HepG2 (cell line): Measurements from ENCODE around the gene PTPRH. TPM values are rescaled to one million over a fixed set of nuclear protein-coding genes. Genes with fewer than 3 reads are reported as not detected.
A peak's percentile ranks its signal among the peaks of the same experiment; 100 is the strongest.

Source experiments
- BORCS8-MEF2B ChIP-seq: sonication (generic); formaldehyde crosslinking; IDR thresholded peaks from 2 replicates; pipeline ENCODE4 v1.8.0; 2022; ENCODE audit warnings: mild to moderate bottlenecking, missing genetic modification reagents
- CENPT ChIP-seq: sonication (generic); formaldehyde crosslinking; IDR thresholded peaks from 2 replicates; pipeline ENCODE4 v1.8.0; 2022; ENCODE audit warnings: low read depth, mild to moderate bottlenecking, moderate library complexity, missing genetic modification reagents
- ELF4 ChIP-seq: sonication (generic); formaldehyde crosslinking; IDR thresholded peaks from 2 replicates; pipeline ENCODE4 v1.5.0; 2020; ENCODE audit warnings: missing genetic modification reagents, mild to moderate bottlenecking, moderate library complexity, borderline replicate concordance
- FOXM1 ChIP-seq: sonication (generic); formaldehyde crosslinking; IDR thresholded peaks from 2 replicates; pipeline ENCODE4 v1.5.0; 2020; ENCODE audit warnings: missing genetic modification reagents
- HCFC1 ChIP-seq: fragments of 150-350 bp; IDR thresholded peaks from 2 replicates; pipeline ENCODE4 v1.6.1; 2014; ENCODE audit warnings: low read depth, low read length
- HNRNPLL ChIP-seq: fragments of 200-400 bp; formaldehyde crosslinking; IDR thresholded peaks from 2 replicates; pipeline ENCODE4 v1.6.1; 2017; ENCODE audit warnings: mild to moderate bottlenecking, low read depth, low read length; ENCODE audit not compliant: poor library complexity, severe bottlenecking
- JARID2 ChIP-seq: sonication (generic); formaldehyde crosslinking; IDR thresholded peaks from 2 replicates; pipeline ENCODE4 v1.8.1; 2023; ENCODE audit warnings: missing genetic modification reagents, inconsistent platforms; ENCODE audit not compliant: insufficient replicate concordance
- KDM2A ChIP-seq: sonication (generic); formaldehyde crosslinking; IDR thresholded peaks from 2 replicates; pipeline ENCODE4 v1.4.0; 2020; ENCODE audit warnings: low read depth, missing genetic modification reagents, borderline replicate concordance
- KDM6A ChIP-seq: IDR thresholded peaks from 2 replicates; pipeline ENCODE4 v1.6.1; 2016; ENCODE audit warnings: low read depth
- MTA1 ChIP-seq: sonication (generic); formaldehyde crosslinking; IDR thresholded peaks from 2 replicates; pipeline ENCODE4 v1.4.0; 2020; ENCODE audit warnings: missing genetic modification reagents, mild to moderate bottlenecking, borderline replicate concordance
- NFE2 ChIP-seq: sonication (generic); formaldehyde crosslinking; IDR thresholded peaks from 2 replicates; pipeline ENCODE4 v1.4.0; 2020; ENCODE audit warnings: missing genetic modification reagents
- SMARCE1 ChIP-seq: fragments of 450-650 bp; IDR thresholded peaks from 2 replicates; pipeline ENCODE4 v1.6.1; 2017; ENCODE audit warnings: borderline replicate concordance
- SNAI1 ChIP-seq: sonication (generic); formaldehyde crosslinking; IDR thresholded peaks from 2 replicates; pipeline ENCODE4 v1.5.0; 2020; ENCODE audit warnings: mild to moderate bottlenecking, missing genetic modification reagents, borderline replicate concordance
- SRF ChIP-seq: IDR thresholded peaks from 2 replicates; pipeline ENCODE4 v1.6.1; 2011; ENCODE audit warnings: mild to moderate bottlenecking, low read depth, low read length, moderate library complexity
- TERF1 ChIP-seq: sonication (generic); formaldehyde crosslinking; IDR thresholded peaks from 2 replicates; pipeline ENCODE4 v1.8.0; 2022; ENCODE audit warnings: mild to moderate bottlenecking, missing genetic modification reagents, moderate library complexity
- ZBTB7B ChIP-seq: sonication (generic); formaldehyde crosslinking; IDR thresholded peaks from 2 replicates; pipeline ENCODE4 v1.4.0; 2020; ENCODE audit warnings: missing genetic modification reagents
- ZEB1 ChIP-seq: IDR thresholded peaks from 2 replicates; pipeline ENCODE4 v1.6.1; 2012; ENCODE audit warnings: mild to moderate bottlenecking, low read depth, inconsistent platforms; ENCODE audit not compliant: insufficient replicate concordance
- ZKSCAN1 ChIP-seq: fragments of 150-350 bp; IDR thresholded peaks from 2 replicates; pipeline ENCODE4 v1.6.1; 2014; ENCODE audit warnings: low read length
- ZNF143 ChIP-seq: sonication (generic); formaldehyde crosslinking; IDR thresholded peaks from 2 replicates; pipeline ENCODE4 v1.4.0; 2020; ENCODE audit warnings: missing genetic modification reagents
- ZNF180 ChIP-seq: sonication (generic); formaldehyde crosslinking; IDR thresholded peaks from 2 replicates; pipeline ENCODE4 v1.4.0; 2020; ENCODE audit warnings: low read depth, missing genetic modification reagents, borderline replicate concordance
- ZNF3 ChIP-seq: IDR thresholded peaks from 2 replicates; pipeline ENCODE4 v1.7.0; 2017; ENCODE audit warnings: inconsistent platforms
- ZNF432 ChIP-seq: sonication (generic); formaldehyde crosslinking; IDR thresholded peaks from 2 replicates; pipeline ENCODE4 v1.5.0; 2020; ENCODE audit warnings: missing genetic modification reagents, mild to moderate bottlenecking, borderline replicate concordance
- ZNF468 ChIP-seq: sonication (generic); formaldehyde crosslinking; IDR thresholded peaks from 2 replicates; pipeline ENCODE4 v1.8.0; 2022; ENCODE audit warnings: mild to moderate bottlenecking, moderate library complexity, missing genetic modification reagents
- ZNF629 ChIP-seq: sonication (generic); formaldehyde crosslinking; conservative IDR thresholded peaks from 2 replicates; pipeline ENCODE4 v1.5.0; 2020; ENCODE audit warnings: missing genetic modification reagents
- ZNF776 ChIP-seq: sonication (generic); formaldehyde crosslinking; IDR thresholded peaks from 2 replicates; pipeline ENCODE4 v1.4.0; 2020; ENCODE audit warnings: mild to moderate bottlenecking, missing genetic modification reagents
- ZNF83 ChIP-seq: sonication (generic); formaldehyde crosslinking; IDR thresholded peaks from 2 replicates; pipeline ENCODE4 v1.4.0; 2020; ENCODE audit warnings: missing genetic modification reagents, mild to moderate bottlenecking, borderline replicate concordance
- polyA plus RNA-seq, 8 experiments: library from polyadenylated mRNA; depleted of rRNA in 3 of 8; stranded (reverse) in 7 of 8; unstranded in 1 of 8; fragments of >200 nt; fragmentation: Illumina TruSeq in 4 of 8; extraction: Trizol in 4 of 8; gene quantifications; 2 replicates each; pipeline versions ENCODE4 v1.2.1 to v1.2.3, GENCODE V29; 2011 to 2016; ENCODE audit warnings: low read depth in 4 of 8, missing spikeins in 1 of 8, mixed read lengths in 1 of 8; ENCODE audit not compliant: insufficient read depth in 1 of 8
- total RNA-seq, 5 experiments: library from RNA; depleted of rRNA; stranded (reverse); fragments of >200 nt; fragmentation: Illumina TruSeq; extraction: Trizol; gene quantifications; 2 replicates each; pipeline ENCODE4 v1.2.3, GENCODE V29; 2016; ENCODE audit warnings: low read depth in 1 of 5
- TF ChIP-seq, protein P1 (sequence below): IDR thresholded peaks from 2 replicates; pipeline ENCODE4 v1.6.1; 2012; ENCODE audit warnings: inconsistent platforms
- TF ChIP-seq, protein P2 (sequence below), 2 experiments: IDR thresholded peaks; 2 replicates each; pipeline ENCODE4 v1.6.1; 2011 to 2012; ENCODE audit warnings: low read length in 2 of 2, borderline replicate concordance in 1 of 2, low read depth in 1 of 2, mild to moderate bottlenecking in 1 of 2, moderate library complexity in 1 of 2

Gene PTPRH
- total and polyA plus RNA-seq, 2 of the 13 experiments (the other 11 are each of a cell fraction or from before 2014, with no cell fraction given) = 14.7 to 125 TPM

DNA sequence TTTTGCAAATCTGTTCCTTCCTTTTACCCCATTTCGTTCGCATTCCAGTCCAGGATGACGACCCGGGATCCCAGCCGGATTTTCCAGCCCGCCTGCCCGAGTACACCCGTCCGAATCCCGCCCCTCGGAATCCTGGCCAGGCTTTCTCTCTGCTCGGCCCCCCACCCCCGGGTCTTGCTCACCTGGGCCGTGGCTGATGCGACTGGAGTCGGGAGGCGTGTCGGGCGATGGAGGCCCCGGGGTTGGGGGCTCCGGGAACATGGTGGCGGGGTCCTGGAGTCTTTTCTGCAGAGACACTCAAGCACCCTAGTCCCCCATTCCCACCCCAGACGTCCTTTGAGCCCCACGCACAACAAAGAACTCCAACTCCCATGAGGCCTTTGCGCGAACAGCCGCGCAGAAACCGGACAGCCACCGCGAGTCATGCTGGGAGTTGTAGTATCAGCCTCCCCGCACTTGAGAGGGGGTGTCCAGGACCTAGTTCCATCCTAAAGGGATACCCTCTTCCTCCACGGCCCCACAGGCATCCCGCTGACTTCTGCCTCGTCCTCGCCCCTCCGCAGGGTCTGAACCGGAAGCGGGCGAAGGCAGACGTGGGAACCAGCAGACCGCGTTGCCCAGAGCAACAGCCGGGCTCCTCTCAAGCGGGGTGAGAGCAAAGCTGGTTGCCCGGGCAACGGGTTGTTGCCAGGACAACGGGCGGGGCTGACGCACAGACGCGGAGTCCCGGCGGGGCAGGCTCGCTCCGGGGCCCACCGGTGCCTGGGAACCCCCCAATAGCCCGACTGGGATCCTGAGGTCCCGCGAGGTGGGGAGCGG lies 30.3 kb downstream of the PTPRH start (continued):
- TF ChIP-seq, protein P1, sequence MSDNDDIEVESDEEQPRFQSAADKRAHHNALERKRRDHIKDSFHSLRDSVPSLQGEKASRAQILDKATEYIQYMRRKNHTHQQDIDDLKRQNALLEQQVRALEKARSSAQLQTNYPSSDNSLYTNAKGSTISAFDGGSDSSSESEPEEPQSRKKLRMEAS = peak; percentile 37; the same call in 1 of the 2 replicates
- TF ChIP-seq ELF4 (CRISPR knock-in tag) (no peak), ZEB1 (no peak), MTA1 (CRISPR knock-in tag) (no peak), ZNF3 (CRISPR knock-in tag) (no peak), CENPT (no peak), SRF (no peak), HNRNPLL (no peak), SMARCE1 (no peak), KDM2A (CRISPR knock-in tag) (peak; percentile 63; the same call in 1 of the 2 replicates), ZNF776 (CRISPR knock-in tag) (no peak), ZNF83 (CRISPR knock-in tag) (no peak), TERF1 (no peak), FOXM1 (CRISPR knock-in tag) (no peak), JARID2 (CRISPR knock-in tag) (no peak), NFE2 (CRISPR knock-in tag) (no peak), ZBTB7B (CRISPR knock-in tag) (no peak), ZNF629 (CRISPR knock-in tag) (no peak), BORCS8-MEF2B (CRISPR knock-in tag) (no peak), ZNF180 (CRISPR knock-in tag) (no peak), ZNF468 (CRISPR knock-in tag) (no peak), ZKSCAN1 (no peak), ZNF432 (CRISPR knock-in tag) (no peak), SNAI1 (CRISPR knock-in tag) (no peak; the same call in 1 of the 2 replicates), ZNF143 (peak; percentile 99), KDM6A (CRISPR knock-in tag) (no peak), HCFC1 (peak; percentile 95)
- TF ChIP-seq, protein P2, sequence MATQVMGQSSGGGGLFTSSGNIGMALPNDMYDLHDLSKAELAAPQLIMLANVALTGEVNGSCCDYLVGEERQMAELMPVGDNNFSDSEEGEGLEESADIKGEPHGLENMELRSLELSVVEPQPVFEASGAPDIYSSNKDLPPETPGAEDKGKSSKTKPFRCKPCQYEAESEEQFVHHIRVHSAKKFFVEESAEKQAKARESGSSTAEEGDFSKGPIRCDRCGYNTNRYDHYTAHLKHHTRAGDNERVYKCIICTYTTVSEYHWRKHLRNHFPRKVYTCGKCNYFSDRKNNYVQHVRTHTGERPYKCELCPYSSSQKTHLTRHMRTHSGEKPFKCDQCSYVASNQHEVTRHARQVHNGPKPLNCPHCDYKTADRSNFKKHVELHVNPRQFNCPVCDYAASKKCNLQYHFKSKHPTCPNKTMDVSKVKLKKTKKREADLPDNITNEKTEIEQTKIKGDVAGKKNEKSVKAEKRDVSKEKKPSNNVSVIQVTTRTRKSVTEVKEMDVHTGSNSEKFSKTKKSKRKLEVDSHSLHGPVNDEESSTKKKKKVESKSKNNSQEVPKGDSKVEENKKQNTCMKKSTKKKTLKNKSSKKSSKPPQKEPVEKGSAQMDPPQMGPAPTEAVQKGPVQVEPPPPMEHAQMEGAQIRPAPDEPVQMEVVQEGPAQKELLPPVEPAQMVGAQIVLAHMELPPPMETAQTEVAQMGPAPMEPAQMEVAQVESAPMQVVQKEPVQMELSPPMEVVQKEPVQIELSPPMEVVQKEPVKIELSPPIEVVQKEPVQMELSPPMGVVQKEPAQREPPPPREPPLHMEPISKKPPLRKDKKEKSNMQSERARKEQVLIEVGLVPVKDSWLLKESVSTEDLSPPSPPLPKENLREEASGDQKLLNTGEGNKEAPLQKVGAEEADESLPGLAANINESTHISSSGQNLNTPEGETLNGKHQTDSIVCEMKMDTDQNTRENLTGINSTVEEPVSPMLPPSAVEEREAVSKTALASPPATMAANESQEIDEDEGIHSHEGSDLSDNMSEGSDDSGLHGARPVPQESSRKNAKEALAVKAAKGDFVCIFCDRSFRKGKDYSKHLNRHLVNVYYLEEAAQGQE (IDR thresholded peaks at IDR 0.05; ENCODE audit: borderline replicate concordance in 1 of 2, low read depth in 1 of 2, low read length in 2 of 2) = no peak
